Esophagus muscularis mucosa (tissue), 3 donors: ENCODE data around the gene CAMK1D.

ENCODE experiments used
- POLR2A ChIP-seq: fragments of 450-650 bp; IDR thresholded peaks from one replicate; pipeline ENCODE4 v1.6.1; 2017; ENCODE audit warnings: antibody characterized with exemption, moderate library complexity, mild to moderate bottlenecking, low read depth
- POLR2AphosphoS5 ChIP-seq, 2 donors: sonication (generic); formaldehyde crosslinking; IDR thresholded peaks; one replicate each; pipeline ENCODE4 v1.6.1; 2017; ENCODE audit warnings: antibody characterized with exemption in 2 of 2
- TF ChIP-seq, protein P1 (sequence below), 3 experiments: fragments of 200-600 bp in 2 of 3; fragments of 450-650 bp in 1 of 3; sonication (generic) in 2 of 3; IDR thresholded peaks; one replicate each; pipeline ENCODE4 v1.5.1; 2017 to 2019; ENCODE audit warnings: antibody characterized with exemption in 3 of 3, mild to moderate bottlenecking in 2 of 3, moderate library complexity in 1 of 3

DNA sequence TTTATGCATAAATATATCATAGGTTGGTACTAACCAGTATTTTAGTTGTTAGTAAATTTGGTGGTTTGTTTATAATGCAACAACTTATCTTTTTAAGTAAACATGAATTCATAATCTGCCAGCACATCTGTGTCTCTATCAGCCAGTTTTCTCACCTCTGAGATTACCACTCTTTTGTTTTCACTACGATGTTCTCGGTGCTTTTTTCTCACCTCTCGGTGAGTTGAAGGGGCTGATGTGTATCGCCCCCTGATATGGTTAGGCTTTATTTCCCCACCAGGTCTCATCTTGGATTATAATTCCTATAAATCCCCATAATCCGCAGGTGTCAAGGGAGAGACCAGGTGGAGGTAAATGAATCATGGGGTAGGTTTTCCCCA, 114.1 kb downstream of the CAMK1D start:
- TF ChIP-seq POLR2A = no peak
- TF ChIP-seq, protein P1, sequence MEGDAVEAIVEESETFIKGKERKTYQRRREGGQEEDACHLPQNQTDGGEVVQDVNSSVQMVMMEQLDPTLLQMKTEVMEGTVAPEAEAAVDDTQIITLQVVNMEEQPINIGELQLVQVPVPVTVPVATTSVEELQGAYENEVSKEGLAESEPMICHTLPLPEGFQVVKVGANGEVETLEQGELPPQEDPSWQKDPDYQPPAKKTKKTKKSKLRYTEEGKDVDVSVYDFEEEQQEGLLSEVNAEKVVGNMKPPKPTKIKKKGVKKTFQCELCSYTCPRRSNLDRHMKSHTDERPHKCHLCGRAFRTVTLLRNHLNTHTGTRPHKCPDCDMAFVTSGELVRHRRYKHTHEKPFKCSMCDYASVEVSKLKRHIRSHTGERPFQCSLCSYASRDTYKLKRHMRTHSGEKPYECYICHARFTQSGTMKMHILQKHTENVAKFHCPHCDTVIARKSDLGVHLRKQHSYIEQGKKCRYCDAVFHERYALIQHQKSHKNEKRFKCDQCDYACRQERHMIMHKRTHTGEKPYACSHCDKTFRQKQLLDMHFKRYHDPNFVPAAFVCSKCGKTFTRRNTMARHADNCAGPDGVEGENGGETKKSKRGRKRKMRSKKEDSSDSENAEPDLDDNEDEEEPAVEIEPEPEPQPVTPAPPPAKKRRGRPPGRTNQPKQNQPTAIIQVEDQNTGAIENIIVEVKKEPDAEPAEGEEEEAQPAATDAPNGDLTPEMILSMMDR (IDR thresholded peaks at IDR 0.05) = no peak
- no peak for TF ChIP-seq POLR2AphosphoS5 (IDR thresholded peaks at IDR 0.05)
